Osteocyte (in vitro differentiated cells): ENCODE measurements around the gene ITGA1. TPM values are rescaled to one million over a fixed set of nuclear protein-coding genes. Genes with fewer than 3 reads are reported as not detected.

Experiments
- DNase-seq: peaks from one replicate; pipeline ENCODE4 v3.0.0; 2021; ENCODE audit warnings: mixed read lengths; ENCODE audit not compliant: unreplicated experiment; ENCODE audit errors: extremely low spot score
- H3K27ac Mint-ChIP-seq: one replicate; pipeline ENCODE4 v1.8.0; 2021; ENCODE audit warnings: mild to moderate bottlenecking, mixed read lengths; ENCODE audit not compliant: unreplicated experiment
- H3K27me3 Mint-ChIP-seq: one replicate; pipeline ENCODE4 v1.8.0; 2021; ENCODE audit warnings: mixed read lengths; ENCODE audit not compliant: unreplicated experiment
- H3K36me3 Mint-ChIP-seq: one replicate; pipeline ENCODE4 v1.8.0; 2021; ENCODE audit warnings: mixed read lengths; ENCODE audit not compliant: unreplicated experiment
- H3K4me1 Mint-ChIP-seq: one replicate; pipeline ENCODE4 v1.8.0; 2021; ENCODE audit warnings: mixed read lengths; ENCODE audit not compliant: unreplicated experiment
- H3K4me3 Mint-ChIP-seq: one replicate; pipeline ENCODE4 v1.8.0; 2021; ENCODE audit warnings: mild to moderate bottlenecking, moderate library complexity, mixed read lengths; ENCODE audit not compliant: unreplicated experiment
- H3K9me3 Mint-ChIP-seq: one replicate; pipeline ENCODE4 v1.8.0; 2021; ENCODE audit warnings: mixed read lengths; ENCODE audit not compliant: unreplicated experiment
- total RNA-seq: library from RNA; stranded (reverse); gene quantifications from 2 replicates; pipeline ENCODE4 v1.2.1, GENCODE V29; 2021
- TF ChIP-seq, protein P1 (sequence below): fragments of 200-600 bp; sonication (generic); IDR thresholded peaks from 2 replicates; pipeline ENCODE4 v1.5.0; 2021; ENCODE audit warnings: antibody characterized with exemption, mild to moderate bottlenecking, moderate library complexity

The ITGA1 gene
- total RNA-seq, 1 donor from 2014 or later, result 150 TPM

- TF ChIP-seq, protein P1, sequence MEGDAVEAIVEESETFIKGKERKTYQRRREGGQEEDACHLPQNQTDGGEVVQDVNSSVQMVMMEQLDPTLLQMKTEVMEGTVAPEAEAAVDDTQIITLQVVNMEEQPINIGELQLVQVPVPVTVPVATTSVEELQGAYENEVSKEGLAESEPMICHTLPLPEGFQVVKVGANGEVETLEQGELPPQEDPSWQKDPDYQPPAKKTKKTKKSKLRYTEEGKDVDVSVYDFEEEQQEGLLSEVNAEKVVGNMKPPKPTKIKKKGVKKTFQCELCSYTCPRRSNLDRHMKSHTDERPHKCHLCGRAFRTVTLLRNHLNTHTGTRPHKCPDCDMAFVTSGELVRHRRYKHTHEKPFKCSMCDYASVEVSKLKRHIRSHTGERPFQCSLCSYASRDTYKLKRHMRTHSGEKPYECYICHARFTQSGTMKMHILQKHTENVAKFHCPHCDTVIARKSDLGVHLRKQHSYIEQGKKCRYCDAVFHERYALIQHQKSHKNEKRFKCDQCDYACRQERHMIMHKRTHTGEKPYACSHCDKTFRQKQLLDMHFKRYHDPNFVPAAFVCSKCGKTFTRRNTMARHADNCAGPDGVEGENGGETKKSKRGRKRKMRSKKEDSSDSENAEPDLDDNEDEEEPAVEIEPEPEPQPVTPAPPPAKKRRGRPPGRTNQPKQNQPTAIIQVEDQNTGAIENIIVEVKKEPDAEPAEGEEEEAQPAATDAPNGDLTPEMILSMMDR, result no peak
- Mint-ChIP-seq H3K27ac (peak overlapping the region; percentile 97), H3K4me1 (peaks cover 76% of the 10 kb centered on the region), H3K4me3 (peak overlapping the region; percentile 90), H3K27me3 (no peaks in the 10 kb centered on the region), H3K36me3 (peaks cover 19% of the 10 kb centered on the region), H3K9me3 (no peaks in the 10 kb centered on the region)
- DNase-seq, result peak; percentile 87
These were observed 11.8 kb downstream of the ITGA1 start for GRCh38 chr5:52799358-52799982.

DNA sequence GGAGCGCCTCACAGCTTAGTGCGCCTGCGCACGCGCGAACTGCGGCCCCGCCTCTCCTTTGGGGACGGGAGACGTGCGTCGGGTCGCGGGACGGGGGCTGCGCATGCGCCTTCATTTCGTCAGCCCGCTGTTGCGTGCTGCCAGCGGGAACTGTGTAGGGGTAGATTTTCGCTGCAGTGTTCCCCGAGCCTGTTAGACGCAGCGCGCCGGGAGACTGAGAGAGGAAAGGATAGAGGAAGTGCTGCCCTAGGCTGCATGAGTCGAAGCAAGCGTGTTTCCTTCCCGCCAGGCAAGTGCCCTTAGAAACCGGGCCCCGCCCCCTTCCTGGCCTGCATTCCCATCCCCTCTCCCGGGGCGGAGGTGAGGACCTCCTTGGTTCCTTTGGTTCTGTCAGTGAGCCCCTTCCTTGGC is 12.3 kb downstream of the ITGA1 start:
- Mint-ChIP-seq H3K27me3 (no peaks in the 10 kb centered on the region), H3K4me3 (peak overlapping the region; percentile 90), H3K36me3 (peaks cover 20% of the 10 kb centered on the region), H3K9me3 (no peaks in the 10 kb centered on the region), H3K4me1 (peaks cover 76% of the 10 kb centered on the region), H3K27ac (peak overlapping the region; percentile 97)
- TF ChIP-seq, protein P1, result no peak
- DNase-seq, result peak; percentile 98

GRCh38 chr5:52800394-52801213 is 12.9 kb downstream of the ITGA1 start:
- H3K36me3 Mint-ChIP-seq, result peaks cover 27% of the 10 kb centered on the region
- TF ChIP-seq, protein P1, result no peak
- H3K4me3 Mint-ChIP-seq, result peak overlapping the region; percentile 90
- no peaks in the 10 kb centered on the region for H3K27me3 Mint-ChIP-seq
- H3K4me1 Mint-ChIP-seq, result peaks cover 79% of the 10 kb centered on the region
- DNase-seq, result peak; percentile 86
- H3K27ac Mint-ChIP-seq, result peak overlapping the region; percentile 97
- no peaks in the 10 kb centered on the region for H3K9me3 Mint-ChIP-seq

- Mint-ChIP-seq H3K4me1 (peaks cover 82% of the 10 kb centered on the region), H3K27ac (peak overlapping the region; percentile 97), H3K4me3 (peak overlapping the region; percentile 90), H3K36me3 (peaks cover 33% of the 10 kb centered on the region), H3K27me3 (no peaks in the 10 kb centered on the region), H3K9me3 (no peaks in the 10 kb centered on the region)
- no peak for DNase-seq
- TF ChIP-seq, protein P1, result no peak
These were observed 13.6 kb downstream of the ITGA1 start for GRCh38 chr5:52801329-52801728.
